IMR-90 (cell line): ENCODE data around the gene SLC22A6. TPM values are rescaled to one million over a fixed set of nuclear protein-coding genes. Genes with fewer than 3 reads are reported as not detected.

Experiments used
- ATAC-seq: fragments of 200-7000 bp; cut with Tn5 transposase; 2 replicates; pipeline ENCODE4 v1.9.1; 2020; ENCODE audit warnings: low read depth, mild to moderate bottlenecking, moderate library complexity
- BruUV-seq: library from RNA; stranded (reverse); fragments of 400-500 nt; replicated peaks from 2 replicates; lab custom pipeline; 2021; lab: Mats Ljungman, UMichigan
- CTCF ChIA-PET: fragments of 300-600 bp; formaldehyde crosslinking; extraction: SDS; loops from one replicate; lab custom pipeline; 2021; ENCODE audit warnings: antibody characterized with exemption; lab: Yijun Ruan, JAX
- POLR2A ChIA-PET: fragments of 300-600 bp; sonication (Branson Sonifier 250); formaldehyde crosslinking; loops from one replicate; lab custom pipeline; 2022; ENCODE audit warnings: antibody characterized with exemption; ENCODE audit not compliant: unreplicated experiment; lab: Charles Lee
- DNase-seq: peaks from one replicate; pipeline ENCODE4 v3.0.0; 2013
- H2AFZ ChIP-seq: replicated peaks from 2 replicates; pipeline ENCODE3; 2013; ENCODE audit warnings: low read length, mild to moderate bottlenecking; ENCODE audit not compliant: poor library complexity
- H2AK5ac ChIP-seq: 2 replicates; pipeline ENCODE4 v1.6.1; 2013; ENCODE audit warnings: low read depth, low read length, inconsistent platforms
- H2AK9ac ChIP-seq: replicated peaks from 2 replicates; pipeline ENCODE3; 2013; ENCODE audit warnings: mild to moderate bottlenecking, low read depth, low read length, moderate library complexity; ENCODE audit not compliant: poor library complexity
- H2BK120ac ChIP-seq: 2 replicates; pipeline ENCODE4 v1.6.1; 2013; ENCODE audit warnings: low read depth, low read length, inconsistent platforms
- H2BK15ac ChIP-seq: 3 replicates; pipeline ENCODE4 v1.6.1; 2013; ENCODE audit warnings: low read depth, low read length, inconsistent platforms
- H2BK20ac ChIP-seq: 2 replicates; pipeline ENCODE4 v1.6.1; 2013; ENCODE audit warnings: low read depth, mild to moderate bottlenecking, inconsistent platforms, low read length, moderate library complexity
- H2BK5ac ChIP-seq: 2 replicates; pipeline ENCODE4 v1.6.1; 2013; ENCODE audit warnings: mild to moderate bottlenecking, low read depth, low read length, inconsistent platforms; ENCODE audit not compliant: poor library complexity, severe bottlenecking
- H3K14ac ChIP-seq: replicated peaks from 2 replicates; pipeline ENCODE4 v1.6.1; 2013; ENCODE audit warnings: low read depth, low read length, inconsistent platforms
- H3K18ac ChIP-seq: 2 replicates; pipeline ENCODE4 v1.6.1; 2013; ENCODE audit warnings: low read depth, low read length, control low read depth
- H3K23ac ChIP-seq: 2 replicates; pipeline ENCODE4 v1.6.1; 2013; ENCODE audit warnings: low read depth, low read length, inconsistent platforms
- H3K27ac ChIP-seq: 2 replicates; pipeline ENCODE4 v1.5.1; 2013; ENCODE audit warnings: mild to moderate bottlenecking, control low read depth, low read length; ENCODE audit not compliant: insufficient read depth
- H3K27me3 ChIP-seq: 2 replicates; pipeline ENCODE4 v1.6.1; 2013; ENCODE audit warnings: low read length; ENCODE audit not compliant: control insufficient read depth, insufficient read depth
- H3K36me3 ChIP-seq: 2 replicates; pipeline ENCODE4 v1.6.1; 2013; ENCODE audit warnings: low read length, mixed read lengths; ENCODE audit not compliant: control insufficient read depth, insufficient read depth
- H3K4ac ChIP-seq: 2 replicates; pipeline ENCODE4 v1.6.1; 2013; ENCODE audit warnings: low read depth, low read length, inconsistent platforms
- H3K4me1 ChIP-seq: 2 replicates; pipeline ENCODE4 v1.6.1; 2013; ENCODE audit warnings: low read length, mixed read lengths; ENCODE audit not compliant: control insufficient read depth, insufficient read depth
- H3K4me2 ChIP-seq: 2 replicates; pipeline ENCODE4 v1.6.1; 2013; ENCODE audit warnings: low read depth, mild to moderate bottlenecking, control low read depth, low read length, moderate library complexity
- H3K4me3 ChIP-seq: 2 replicates; pipeline ENCODE4 v1.5.1; 2013; ENCODE audit warnings: low read depth, mild to moderate bottlenecking, control low read depth, low read length, moderate library complexity; ENCODE audit not compliant: insufficient read depth
- H3K56ac ChIP-seq: 2 replicates; pipeline ENCODE4 v1.6.1; 2013; ENCODE audit warnings: low read length, inconsistent platforms; ENCODE audit not compliant: insufficient read depth; ENCODE audit errors: extremely low read depth
- H3K79me1 ChIP-seq, 2 experiments: 2 replicates each; pipeline ENCODE4 v1.6.1; 2013; ENCODE audit warnings: low read length in 2 of 2, inconsistent platforms in 1 of 2, low read depth in 1 of 2
- H3K9ac ChIP-seq: 2 replicates; pipeline ENCODE4 v1.6.1; 2013; ENCODE audit warnings: low read depth, low read length, control low read depth
- H3K9me1 ChIP-seq: 2 replicates; pipeline ENCODE4 v1.6.1; 2013; ENCODE audit warnings: low read length, inconsistent platforms; ENCODE audit not compliant: insufficient read depth
- H3K9me3 ChIP-seq: 2 replicates; pipeline ENCODE4 v1.6.1; 2013; ENCODE audit warnings: low read length; ENCODE audit not compliant: control insufficient read depth, insufficient read depth
- H4K20me1 ChIP-seq: 2 replicates; pipeline ENCODE4 v1.6.1; 2013; ENCODE audit warnings: low read length, inconsistent platforms; ENCODE audit not compliant: insufficient read depth
- H4K5ac ChIP-seq: 2 replicates; pipeline ENCODE4 v1.6.1; 2013; ENCODE audit warnings: mild to moderate bottlenecking, low read depth, low read length, control low read depth
- H4K8ac ChIP-seq, 2 experiments: 2 replicates each; pipeline ENCODE4 v1.6.1; 2013; ENCODE audit warnings: low read depth in 2 of 2, low read length in 2 of 2, control low read depth in 1 of 2, inconsistent platforms in 1 of 2
- H4K91ac ChIP-seq: 2 replicates; pipeline ENCODE4 v1.6.1; 2013; ENCODE audit warnings: low read depth, low read length, inconsistent platforms; ENCODE audit not compliant: insufficient read depth
- CTCF ChIP-seq: conservative IDR thresholded peaks from 2 replicates; pipeline ENCODE4 v1.5.1; 2012; ENCODE audit warnings: mild to moderate bottlenecking, low read depth, low read length, improper control_type of control experiment
- SMC3 ChIP-seq: fragments of 150-350 bp; IDR thresholded peaks from 2 replicates; pipeline ENCODE4 v1.6.1; 2016; ENCODE audit warnings: low read depth, mild to moderate bottlenecking, antibody characterized with exemption, low read length, moderate library complexity
- WGBS, 2 experiments: methylation state at CpG; one replicate each; pipeline versions ENCODE4 v1.1.5 to v1.1.7; 2013; ENCODE audit warnings: missing lambda C conversion rate in 2 of 2; ENCODE audit not compliant: insufficient read length in 1 of 2; ENCODE audit errors: extremely low coverage in 2 of 2; 5-methylcytosine and 5-hydroxymethylcytosine counted together
- dilution Hi-C: fragments of 300-500 bp; cut with HindIII; formaldehyde crosslinking; loops from one replicate; pipeline ENCODE4 v1.14.3; 2018; ENCODE audit warnings: low sequenced_read_pairs; ENCODE audit not compliant: unreplicated experiment
- in situ Hi-C: fragments of 300-500 bp; cut with MboI; formaldehyde crosslinking; loops from 3 replicates; pipeline ENCODE4 v1.14.3; 2019; ENCODE audit warnings: low sequenced_read_pairs, inconsistent platforms, mixed read lengths
- intact Hi-C: fragments of 100-400 bp; cut with micrococcal nuclease; formaldehyde crosslinking; loops from 2 replicates; pipeline ENCODE4 v1.10.0; 2022
- polyA plus RNA-seq, 3 experiments: library from polyadenylated mRNA; depleted of rRNA; stranded (reverse); fragments of >200 nt; gene quantifications; 2 replicates each; pipeline ENCODE4 v1.2.3, GENCODE V29; 2012; ENCODE audit warnings: low replicate concordance in 1 of 3
- total RNA-seq: library from RNA; depleted of rRNA; stranded (reverse); fragments of >200 nt; gene quantifications from 2 replicates; pipeline ENCODE4 v1.2.3, GENCODE V29; 2012

Gene SLC22A6
- total and polyA plus RNA-seq, 2 of the 4 experiments (the other 2 are of a cell fraction), result not detected

- Histone ChIP-seq H4K8ac (no peak overlapping the region), H2BK20ac (no peak overlapping the region), H4K20me1 (no peaks in the 10 kb centered on the region), H4K5ac (no peak overlapping the region), H3K9ac (no peak overlapping the region), H3K56ac (no peak overlapping the region), H3K9me3 (no peaks in the 10 kb centered on the region), H3K9me1 (no peaks in the 10 kb centered on the region; the same call in 1 of the 2 replicates), H3K79me1 (no peaks in the 10 kb centered on the region), H2AK5ac (no peak overlapping the region), H2AFZ (no peak overlapping the region), H3K27me3 (peaks cover 4% of the 10 kb centered on the region; the same call in 1 of the 2 replicates), H3K23ac (no peak overlapping the region), H3K36me3 (no peaks in the 10 kb centered on the region), H3K27ac (no peak overlapping the region), H3K4ac (no peak overlapping the region), H2BK120ac (no peak overlapping the region), H4K91ac (no peak overlapping the region), H3K18ac (no peak overlapping the region), H3K4me1 (no peaks in the 10 kb centered on the region), H2AK9ac (no peak overlapping the region), H3K4me2 (no peak overlapping the region), H2BK15ac (no peak overlapping the region), H2BK5ac (no peak overlapping the region), H3K14ac (no peak overlapping the region), H3K4me3 (no peak overlapping the region)
- dilution Hi-C loops, result no loop called here
- DNase-seq (no peak), ATAC-seq (no peak)
- WGBS, 2 experiments, result 88% methylated on average over 4 of the region's 5 CpGs; no CpG with 5 or more reads in 1 of the 2 experiments
- ChIA-PET CTCF (no interaction called here), POLR2A (no interaction called here)
- intact Hi-C loops, result no loop called here
- in situ Hi-C loops, result no loop called here
- TF ChIP-seq CTCF, result no peak
- no peak for TF ChIP-seq SMC3
- no TSS peak for BruUV-seq
Measured at GRCh38 chr11:62999156-62999555, 14.4 kb upstream of the SLC22A6 start.
